Mucosa of descending colon (tissue), 3 donors: ENCODE data around the gene SNAP91. TPM values are rescaled to one million over a fixed set of nuclear protein-coding genes. Genes with fewer than 3 reads are reported as not detected.

Source experiments
- ATAC-seq: fragments of 200-7000 bp; cut with Tn5 transposase; one replicate; pipeline ENCODE4 v1.9.1; 2020; ENCODE audit warnings: mild to moderate bottlenecking, moderate library complexity
- DNase-seq, 3 donors: peaks; one replicate each; pipeline ENCODE4 v3.0.0-alpha.2; 2020
- H3K36me3 ChIP-seq: fragments of 200-600 bp; one replicate; pipeline ENCODE4 v1.8.0; 2021; ENCODE audit warnings: low read depth, mild to moderate bottlenecking
- H3K4me1 ChIP-seq: fragments of 200-600 bp; one replicate; pipeline ENCODE4 v1.8.0; 2021; ENCODE audit warnings: low read depth, mild to moderate bottlenecking
- H3K4me3 ChIP-seq: fragments of 200-600 bp; one replicate; pipeline ENCODE4 v1.8.0; 2021; ENCODE audit warnings: mild to moderate bottlenecking
- H3K9me3 ChIP-seq: fragments of 200-600 bp; one replicate; pipeline ENCODE4 v1.8.0; 2021; ENCODE audit warnings: mild to moderate bottlenecking
- intact Hi-C, 2 donors: fragments of 100-400 bp; cut with DNase I in 1 of 2; cut with micrococcal nuclease in 1 of 2; formaldehyde crosslinking; loops; one replicate each; pipeline versions ENCODE4 v1.11.0 to v1.11.1; 2022; cut with DNase I, micrococcal nuclease
- total RNA-seq, 3 donors: library from RNA; stranded (reverse); fragmentation: NEBNext Ultra II Directional in 2 of 3; extraction: Animal tissue kit (Norgen Biotek cat#: 25700) in 2 of 3; gene quantifications; one replicate each; pipeline versions ENCODE4 v1.2.1 to v1.2.4, GENCODE V29; 2021 to 2023
- TF ChIP-seq, protein P1 (sequence below): fragments of 200-600 bp; IDR thresholded peaks from one replicate; pipeline ENCODE4 v1.8.0; 2022; ENCODE audit warnings: antibody characterized with exemption, mild to moderate bottlenecking
- donor health status: DM: no; HTN: no; CAD: no; lungs with moderate emphysema.
- donor health status: DM: no; HTN: no; CAD: no.
- donor health status: DM: no; HTN: yes; CAD: no.

SNAP91 gene
- total RNA-seq, 3 donors from 2014 or later, result 0.29 to 3.5 (median 0.49) TPM

DNA sequence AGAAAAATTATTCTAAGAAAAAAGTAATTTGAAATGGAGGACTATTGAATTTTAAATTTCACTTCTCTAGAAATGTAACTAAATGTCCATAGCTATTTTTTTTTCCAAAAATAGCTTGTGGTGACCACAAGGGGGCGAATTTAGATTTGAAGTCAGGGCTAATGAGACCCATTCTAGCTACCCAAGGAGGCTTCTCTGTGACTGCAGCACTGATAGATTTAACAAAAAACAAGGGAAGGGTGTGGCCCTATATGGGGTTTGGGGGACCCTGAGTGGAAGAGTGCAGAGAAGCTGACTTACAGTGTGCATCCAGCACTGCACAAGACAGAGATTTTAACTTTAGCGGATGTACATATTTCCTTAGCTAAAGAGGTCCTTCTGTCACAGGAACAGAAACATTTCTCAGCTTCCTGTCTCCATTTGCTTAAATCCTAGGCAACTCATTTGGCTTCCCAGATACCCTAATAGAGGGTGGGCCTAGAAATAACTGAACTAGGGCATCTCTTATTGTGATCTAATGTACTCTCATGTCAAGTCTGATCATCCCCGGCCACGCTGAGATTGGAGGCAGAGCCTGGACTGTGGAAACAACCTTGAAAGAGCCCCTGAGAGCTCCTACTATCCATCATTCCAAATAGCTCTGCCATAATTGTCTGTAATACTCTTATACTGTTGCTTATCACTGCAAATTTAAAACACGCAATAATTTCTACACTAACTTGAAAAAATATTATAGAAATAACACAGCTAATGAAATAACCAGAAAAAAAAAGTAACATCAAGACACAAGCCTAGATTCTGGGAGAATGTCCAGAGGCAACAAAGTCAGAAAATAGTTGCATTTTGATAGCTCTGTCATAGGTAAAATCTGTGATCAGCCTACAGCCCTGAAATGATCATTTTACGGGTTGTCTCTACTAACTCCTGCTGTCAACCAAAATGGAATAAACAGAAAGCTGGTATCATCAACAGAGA lies 93.6 kb downstream of the SNAP91 start:
- H3K4me1 ChIP-seq, result no peaks in the 10 kb centered on the region
- ATAC-seq, result no peak
- intact Hi-C loops, result no loop called here

DNA sequence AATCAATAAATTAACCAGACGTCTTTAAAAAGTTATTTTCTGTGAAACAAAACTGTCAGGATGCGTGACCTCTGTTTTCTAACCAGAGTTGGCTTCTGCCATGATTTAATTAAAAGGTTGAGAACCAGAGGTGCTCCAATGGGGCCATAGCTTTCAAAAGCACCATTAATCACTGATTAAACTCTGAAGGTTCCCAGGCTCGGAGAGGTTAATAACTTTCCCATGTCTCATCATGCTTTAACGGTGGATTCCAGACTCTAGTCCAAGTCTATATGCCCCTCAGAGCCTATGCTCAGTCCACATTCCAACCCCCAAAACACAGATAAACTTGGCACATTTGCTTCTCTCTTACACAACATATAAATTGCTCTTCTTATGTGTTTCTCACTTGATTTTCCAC lies 95.5 kb downstream of the SNAP91 start:
- intact Hi-C loops, result no loop called here
- TF ChIP-seq, protein P1, sequence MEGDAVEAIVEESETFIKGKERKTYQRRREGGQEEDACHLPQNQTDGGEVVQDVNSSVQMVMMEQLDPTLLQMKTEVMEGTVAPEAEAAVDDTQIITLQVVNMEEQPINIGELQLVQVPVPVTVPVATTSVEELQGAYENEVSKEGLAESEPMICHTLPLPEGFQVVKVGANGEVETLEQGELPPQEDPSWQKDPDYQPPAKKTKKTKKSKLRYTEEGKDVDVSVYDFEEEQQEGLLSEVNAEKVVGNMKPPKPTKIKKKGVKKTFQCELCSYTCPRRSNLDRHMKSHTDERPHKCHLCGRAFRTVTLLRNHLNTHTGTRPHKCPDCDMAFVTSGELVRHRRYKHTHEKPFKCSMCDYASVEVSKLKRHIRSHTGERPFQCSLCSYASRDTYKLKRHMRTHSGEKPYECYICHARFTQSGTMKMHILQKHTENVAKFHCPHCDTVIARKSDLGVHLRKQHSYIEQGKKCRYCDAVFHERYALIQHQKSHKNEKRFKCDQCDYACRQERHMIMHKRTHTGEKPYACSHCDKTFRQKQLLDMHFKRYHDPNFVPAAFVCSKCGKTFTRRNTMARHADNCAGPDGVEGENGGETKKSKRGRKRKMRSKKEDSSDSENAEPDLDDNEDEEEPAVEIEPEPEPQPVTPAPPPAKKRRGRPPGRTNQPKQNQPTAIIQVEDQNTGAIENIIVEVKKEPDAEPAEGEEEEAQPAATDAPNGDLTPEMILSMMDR, result no peak

More for the DNA sequence above, 93.6 kb downstream of the SNAP91 start:
- no peaks in the 10 kb centered on the region for H3K36me3 ChIP-seq
- H3K9me3 ChIP-seq, result no peaks in the 10 kb centered on the region
- TF ChIP-seq, protein P1, result peak; percentile 15
- no peak overlapping the region for H3K4me3 ChIP-seq
- DNase-seq, result peak in 1 of 3 donors; percentile 3

GRCh38 chr6:83609248-83609647 lies 99.7 kb downstream of the SNAP91 start:
- no peak overlapping the region for H3K4me3 ChIP-seq
- H3K9me3 ChIP-seq, result no peaks in the 10 kb centered on the region
- ATAC-seq (no peak), DNase-seq (no peak)
- intact Hi-C loops, result no loop called here
- TF ChIP-seq, protein P1, result no peak
- H3K4me1 ChIP-seq, result no peaks in the 10 kb centered on the region
- no peaks in the 10 kb centered on the region for H3K36me3 ChIP-seq

More for the DNA sequence above, 95.5 kb downstream of the SNAP91 start:
- Histone ChIP-seq H3K36me3 (no peaks in the 10 kb centered on the region), H3K4me3 (no peak overlapping the region), H3K9me3 (no peaks in the 10 kb centered on the region), H3K4me1 (no peaks in the 10 kb centered on the region)
- ATAC-seq (no peak), DNase-seq (no peak)

DNA sequence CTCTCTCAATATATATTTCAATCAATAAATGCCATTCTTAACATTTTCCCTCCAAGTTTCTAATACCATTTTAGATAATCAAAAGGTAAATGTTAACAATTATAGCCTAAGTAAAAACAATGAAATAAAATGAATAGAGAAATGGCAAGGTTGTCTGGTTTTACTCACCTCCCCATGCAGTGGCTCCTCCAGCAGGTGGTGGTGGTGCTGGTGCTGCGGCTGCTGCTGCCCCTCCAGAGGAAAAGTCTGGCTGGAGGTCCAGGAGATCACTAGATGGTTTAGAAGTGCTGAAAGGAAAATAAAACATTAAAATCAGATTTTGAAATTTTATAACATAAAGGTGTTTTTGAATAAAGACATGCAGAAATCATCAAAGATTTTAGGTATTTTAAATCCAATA lies 103.4 kb downstream of the SNAP91 start:
- H3K4me3 ChIP-seq, result no peak overlapping the region
- H3K4me1 ChIP-seq, result no peaks in the 10 kb centered on the region
- intact Hi-C loops, result no loop called here
- DNase-seq (no peak), ATAC-seq (no peak)
- H3K36me3 ChIP-seq, result no peaks in the 10 kb centered on the region
- TF ChIP-seq, protein P1, result no peak
- no peaks in the 10 kb centered on the region for H3K9me3 ChIP-seq

- intact Hi-C loops, result no loop called here
- no peak for DNase-seq
- ATAC-seq, result no peak
- H3K36me3 ChIP-seq, result no peaks in the 10 kb centered on the region
- no peaks in the 10 kb centered on the region for H3K4me1 ChIP-seq
- H3K4me3 ChIP-seq, result no peak overlapping the region
- TF ChIP-seq, protein P1, result no peak
- no peaks in the 10 kb centered on the region for H3K9me3 ChIP-seq
Observed at GRCh38 chr6:83603551-83603950, 105.3 kb downstream of the SNAP91 start.
